Ovary (tissue), 10 donors: ENCODE data around the gene KDM3A. TPM values are rescaled to one million over a fixed set of nuclear protein-coding genes. Genes with fewer than 3 reads are reported as not detected.

Experiments used
- DNase-seq, 5 donors: peaks; one replicate each; pipeline ENCODE4 v3.0.0-alpha.2; 2019 to 2020
- H3K27ac ChIP-seq, 2 donors: fragments of 200-600 bp; one replicate each; pipeline versions ENCODE4 v1.5.1 to v1.8.0; 2019 to 2022
- H3K27me3 ChIP-seq: fragments of 200-600 bp; one replicate; pipeline ENCODE4 v1.8.0; 2022
- H3K36me3 ChIP-seq: fragments of 200-600 bp; sonication (generic); one replicate; pipeline ENCODE4 v1.5.1; 2019
- H3K4me1 ChIP-seq: one replicate; pipeline ENCODE4 v1.8.1; 2013; ENCODE audit warnings: mild to moderate bottlenecking, moderate library complexity; ENCODE audit not compliant: insufficient read depth
- H3K4me3 ChIP-seq: fragments of 200-600 bp; sonication (generic); one replicate; pipeline ENCODE4 v1.5.1; 2017
- H3K9me3 ChIP-seq, 2 donors: fragments of 200-600 bp in 1 of 2; sonication (generic) in 1 of 2; one replicate each; pipeline versions ENCODE4 v1.5.1 to v1.8.1; 2013 to 2019; ENCODE audit warnings: mild to moderate bottlenecking in 1 of 2, moderate library complexity in 1 of 2
- EP300 ChIP-seq: sonication (generic); formaldehyde crosslinking; IDR thresholded peaks from one replicate; pipeline ENCODE4 v1.6.1; 2017; ENCODE audit warnings: antibody characterized with exemption
- POLR2A ChIP-seq: fragments of 450-650 bp; IDR thresholded peaks from one replicate; pipeline ENCODE4 v1.6.1; 2017; ENCODE audit warnings: antibody characterized with exemption, mild to moderate bottlenecking, moderate library complexity
- WGBS, 3 donors: extraction: QIAGEN DNeasy Blood & Tissue Kit in 1 of 3; methylation state at CpG; one replicate each; pipeline versions ENCODE4 v1.1.5 to v1.1.7; 2013 to 2017; 5-methylcytosine and 5-hydroxymethylcytosine counted together
- intact Hi-C, 4 donors: fragments of 100-400 bp; cut with DNase I; formaldehyde crosslinking; loops; one replicate each; pipeline versions ENCODE4 v1.11.0 to v1.15.1; 2022 to 2023
- long read RNA-seq, 3 donors: library from polyadenylated mRNA in 2 of 3; unstranded in 2 of 3; transcript quantifications; one replicate each; pipeline ENCODE4 v2.0.0 and lab custom pipeline, GENCODE V29; 2021 to 2026
- polyA plus RNA-seq, 2 donors: library from polyadenylated mRNA; stranded (reverse); fragments of 200-250 nt in 1 of 2; fragments of 350-450 nt in 1 of 2; fragmentation: Illumina TruSeq in 1 of 2; extraction: RNeasy Lipid Tissue Mini Kit (QIAGEN cat#74804) in 1 of 2; gene quantifications; one replicate each; pipeline ENCODE4 v1.2.3, GENCODE V29; 2013 to 2014
- total RNA-seq, 7 donors: library from RNA; depleted of rRNA in 2 of 7; stranded (reverse); fragments of >200 nt in 2 of 7; fragmentation: NEBNext Ultra II Directional in 3 of 7; extraction: Animal tissue kit (Norgen Biotek cat#: 25700) in 3 of 7; gene quantifications; one replicate each; pipeline versions ENCODE4 v1.1.0 to v1.2.4, GENCODE V29; 2016 to 2023
- TF ChIP-seq, protein P1 (sequence below), 3 donors: fragments of 450-650 bp in 2 of 3; fragments of 200-600 bp in 1 of 3; IDR thresholded peaks; one replicate each; pipeline versions ENCODE4 v1.5.1 to v1.8.0; 2016 to 2022; ENCODE audit warnings: antibody characterized with exemption in 3 of 3, mild to moderate bottlenecking in 1 of 3
- donor health status: DM: no; HTN: no; CAD: no; lungs with moderate emphysema.
- donor health status: DM: no; HTN: no; CAD: no.
- donor health status: Bipolar disorder and iron deficiency.
- donor health status: DM: yes; HTN: yes; CAD: no.
- donor health status: DM: no; HTN: no; CAD: no.
- donor health status: DM: yes; HTN: yes; CAD: no.

KDM3A gene, protein sequence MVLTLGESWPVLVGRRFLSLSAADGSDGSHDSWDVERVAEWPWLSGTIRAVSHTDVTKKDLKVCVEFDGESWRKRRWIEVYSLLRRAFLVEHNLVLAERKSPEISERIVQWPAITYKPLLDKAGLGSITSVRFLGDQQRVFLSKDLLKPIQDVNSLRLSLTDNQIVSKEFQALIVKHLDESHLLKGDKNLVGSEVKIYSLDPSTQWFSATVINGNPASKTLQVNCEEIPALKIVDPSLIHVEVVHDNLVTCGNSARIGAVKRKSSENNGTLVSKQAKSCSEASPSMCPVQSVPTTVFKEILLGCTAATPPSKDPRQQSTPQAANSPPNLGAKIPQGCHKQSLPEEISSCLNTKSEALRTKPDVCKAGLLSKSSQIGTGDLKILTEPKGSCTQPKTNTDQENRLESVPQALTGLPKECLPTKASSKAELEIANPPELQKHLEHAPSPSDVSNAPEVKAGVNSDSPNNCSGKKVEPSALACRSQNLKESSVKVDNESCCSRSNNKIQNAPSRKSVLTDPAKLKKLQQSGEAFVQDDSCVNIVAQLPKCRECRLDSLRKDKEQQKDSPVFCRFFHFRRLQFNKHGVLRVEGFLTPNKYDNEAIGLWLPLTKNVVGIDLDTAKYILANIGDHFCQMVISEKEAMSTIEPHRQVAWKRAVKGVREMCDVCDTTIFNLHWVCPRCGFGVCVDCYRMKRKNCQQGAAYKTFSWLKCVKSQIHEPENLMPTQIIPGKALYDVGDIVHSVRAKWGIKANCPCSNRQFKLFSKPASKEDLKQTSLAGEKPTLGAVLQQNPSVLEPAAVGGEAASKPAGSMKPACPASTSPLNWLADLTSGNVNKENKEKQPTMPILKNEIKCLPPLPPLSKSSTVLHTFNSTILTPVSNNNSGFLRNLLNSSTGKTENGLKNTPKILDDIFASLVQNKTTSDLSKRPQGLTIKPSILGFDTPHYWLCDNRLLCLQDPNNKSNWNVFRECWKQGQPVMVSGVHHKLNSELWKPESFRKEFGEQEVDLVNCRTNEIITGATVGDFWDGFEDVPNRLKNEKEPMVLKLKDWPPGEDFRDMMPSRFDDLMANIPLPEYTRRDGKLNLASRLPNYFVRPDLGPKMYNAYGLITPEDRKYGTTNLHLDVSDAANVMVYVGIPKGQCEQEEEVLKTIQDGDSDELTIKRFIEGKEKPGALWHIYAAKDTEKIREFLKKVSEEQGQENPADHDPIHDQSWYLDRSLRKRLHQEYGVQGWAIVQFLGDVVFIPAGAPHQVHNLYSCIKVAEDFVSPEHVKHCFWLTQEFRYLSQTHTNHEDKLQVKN (N-terminal part only)
- total RNA-seq, result 10 to 100 TPM; 31.7 to 53.0 (median 40.8) TPM
- 10 to 100 TPM; 23.3 to 58.4 TPM for polyA plus RNA-seq
- long read RNA-seq, donor 1, partial matches to known transcripts, result 16 of 17 reads
- long read RNA-seq, donor 1, other reads (novel, unspliced or antisense), result 1 of 17 reads
- long read RNA-seq, donor 2, full-length matches to known transcripts, result 7 of 57 reads
- long read RNA-seq, donor 2, partial matches to known transcripts, result 50 of 57 reads
- long read RNA-seq, donor 2, other reads (novel, unspliced or antisense), result 0 of 57 reads
- long read RNA-seq, donor 3, full-length matches to known transcripts, result 22 of 37 reads
- long read RNA-seq, donor 3, partial matches to known transcripts, result 11 of 37 reads
- long read RNA-seq, donor 3, other reads (novel, unspliced or antisense), result 4 of 37 reads

DNA sequence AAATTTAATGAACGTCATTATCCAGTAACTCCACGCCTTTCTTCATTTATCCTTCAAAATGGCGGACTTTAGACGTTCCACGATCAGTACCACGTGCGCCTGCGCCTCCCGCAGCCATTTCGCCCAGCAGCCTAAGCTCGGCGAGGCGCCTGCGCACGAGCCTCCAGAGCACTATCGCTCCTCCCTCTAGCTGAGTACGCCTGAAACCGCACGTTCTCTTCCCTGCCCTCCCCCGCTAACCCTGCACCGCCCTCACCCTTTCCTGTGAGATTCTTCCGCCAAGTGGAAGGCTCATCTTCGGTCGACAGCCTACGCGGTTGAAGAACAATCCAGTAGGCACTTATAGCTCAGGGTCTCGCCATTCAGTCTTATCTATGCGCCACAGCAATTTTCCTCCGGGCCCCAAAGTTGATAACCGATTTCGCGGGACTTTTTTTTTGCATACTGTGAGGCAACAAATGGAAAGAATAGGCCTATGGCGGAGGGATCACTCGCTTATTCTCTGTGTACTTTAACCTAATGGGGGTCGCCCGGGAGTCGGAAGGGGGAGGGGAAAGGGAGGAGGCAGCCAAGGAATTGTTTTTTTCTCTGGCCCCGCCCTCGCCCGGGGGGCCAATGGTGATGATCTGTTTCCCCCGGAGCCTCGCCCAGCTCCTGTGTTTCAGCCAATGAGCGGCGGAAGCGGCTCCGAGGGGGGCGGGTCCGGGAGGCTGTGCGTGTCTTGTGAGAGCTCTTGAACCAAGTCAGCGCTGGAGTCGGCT is at the start of gene KDM3A:
TSS of gene KDM3A (plus strand) at position 741 of the 761 bp plus-strand sequence. CDS start 677 bp downstream, outside the sequence.
- intact Hi-C loops, result loop anchor here in 3 of 4 donors (5.0 to 10.0 kb wide), 4 partner anchors 121 to 244 kb away; partner anchors contain the start of genes CHMP3 (in 3 of the 3), RNF103 (in 2 of the 3), IMMT (in 1 of the 3) and MRPL35 (in 1 of the 3)
- WGBS, 3 donors, result 1 to 2% (median 1%) methylated on average over 51 of the region's 51 CpGs
- H3K9me3 ChIP-seq, result no peaks in the 10 kb centered on the region
- peaks cover 10% of the 10 kb centered on the region for H3K4me1 ChIP-seq
- TF ChIP-seq POLR2A (peak; percentile 86), EP300 (no peak)
- TF ChIP-seq, protein P1, sequence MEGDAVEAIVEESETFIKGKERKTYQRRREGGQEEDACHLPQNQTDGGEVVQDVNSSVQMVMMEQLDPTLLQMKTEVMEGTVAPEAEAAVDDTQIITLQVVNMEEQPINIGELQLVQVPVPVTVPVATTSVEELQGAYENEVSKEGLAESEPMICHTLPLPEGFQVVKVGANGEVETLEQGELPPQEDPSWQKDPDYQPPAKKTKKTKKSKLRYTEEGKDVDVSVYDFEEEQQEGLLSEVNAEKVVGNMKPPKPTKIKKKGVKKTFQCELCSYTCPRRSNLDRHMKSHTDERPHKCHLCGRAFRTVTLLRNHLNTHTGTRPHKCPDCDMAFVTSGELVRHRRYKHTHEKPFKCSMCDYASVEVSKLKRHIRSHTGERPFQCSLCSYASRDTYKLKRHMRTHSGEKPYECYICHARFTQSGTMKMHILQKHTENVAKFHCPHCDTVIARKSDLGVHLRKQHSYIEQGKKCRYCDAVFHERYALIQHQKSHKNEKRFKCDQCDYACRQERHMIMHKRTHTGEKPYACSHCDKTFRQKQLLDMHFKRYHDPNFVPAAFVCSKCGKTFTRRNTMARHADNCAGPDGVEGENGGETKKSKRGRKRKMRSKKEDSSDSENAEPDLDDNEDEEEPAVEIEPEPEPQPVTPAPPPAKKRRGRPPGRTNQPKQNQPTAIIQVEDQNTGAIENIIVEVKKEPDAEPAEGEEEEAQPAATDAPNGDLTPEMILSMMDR (IDR thresholded peaks at IDR 0.05), result peak in 1 of 3 donors; percentile 18
- peak within 1 kb of the TSS; percentile 93 to 97 for H3K27ac ChIP-seq
- peak within 1 kb of the TSS; percentile 68 for H3K4me3 ChIP-seq
- DNase-seq, result peak; percentile 99 to 100 (median 99)
- no peaks in the 10 kb centered on the region for H3K36me3 ChIP-seq
- no peaks in the 10 kb centered on the region for H3K27me3 ChIP-seq

DNA sequence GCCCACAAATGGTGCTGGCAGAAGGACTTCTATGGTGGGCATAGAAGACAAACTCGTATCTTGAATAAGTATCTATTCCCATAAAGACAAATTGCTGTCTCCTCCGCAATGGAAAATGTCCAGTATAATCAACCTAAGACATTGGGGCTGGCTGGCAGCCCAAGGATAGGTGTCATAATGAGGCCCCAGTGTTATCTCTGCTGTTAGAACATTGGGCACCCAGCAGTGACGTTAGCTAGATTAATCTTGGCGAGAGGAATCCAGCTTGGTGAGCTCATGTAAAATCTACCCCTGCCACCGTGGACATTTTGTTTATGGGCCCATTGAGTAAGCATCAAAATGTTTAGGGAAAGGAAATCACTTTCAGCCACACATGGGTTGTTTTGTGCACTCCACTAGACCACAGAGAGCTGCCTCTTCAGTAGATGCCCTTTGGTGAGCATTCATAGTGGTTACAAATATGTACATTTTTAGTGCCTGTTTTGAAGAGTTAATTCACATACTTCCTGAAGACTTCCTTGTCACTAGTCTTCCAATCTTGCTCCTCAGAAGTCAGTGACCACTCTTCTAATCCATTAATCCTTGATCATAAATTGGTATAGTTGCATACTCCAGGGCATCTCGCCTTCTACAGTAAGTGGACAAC is 48.2 kb upstream of the KDM3A start:
- H3K4me1 ChIP-seq, result no peaks in the 10 kb centered on the region
- no peak overlapping the region for H3K27ac ChIP-seq
- no peaks in the 10 kb centered on the region for H3K27me3 ChIP-seq
- no peak for DNase-seq
- TF ChIP-seq, protein P1 (IDR thresholded peaks at IDR 0.05), result no peak
- TF ChIP-seq POLR2A (no peak), EP300 (no peak)
- intact Hi-C loops, result no loop called here
- H3K36me3 ChIP-seq, result no peaks in the 10 kb centered on the region
- no peak overlapping the region for H3K4me3 ChIP-seq
- no peaks in the 10 kb centered on the region for H3K9me3 ChIP-seq
- 76 to 81% (median 78%) methylated on average over 6 of the region's 6 CpGs for WGBS, 3 donors

DNA sequence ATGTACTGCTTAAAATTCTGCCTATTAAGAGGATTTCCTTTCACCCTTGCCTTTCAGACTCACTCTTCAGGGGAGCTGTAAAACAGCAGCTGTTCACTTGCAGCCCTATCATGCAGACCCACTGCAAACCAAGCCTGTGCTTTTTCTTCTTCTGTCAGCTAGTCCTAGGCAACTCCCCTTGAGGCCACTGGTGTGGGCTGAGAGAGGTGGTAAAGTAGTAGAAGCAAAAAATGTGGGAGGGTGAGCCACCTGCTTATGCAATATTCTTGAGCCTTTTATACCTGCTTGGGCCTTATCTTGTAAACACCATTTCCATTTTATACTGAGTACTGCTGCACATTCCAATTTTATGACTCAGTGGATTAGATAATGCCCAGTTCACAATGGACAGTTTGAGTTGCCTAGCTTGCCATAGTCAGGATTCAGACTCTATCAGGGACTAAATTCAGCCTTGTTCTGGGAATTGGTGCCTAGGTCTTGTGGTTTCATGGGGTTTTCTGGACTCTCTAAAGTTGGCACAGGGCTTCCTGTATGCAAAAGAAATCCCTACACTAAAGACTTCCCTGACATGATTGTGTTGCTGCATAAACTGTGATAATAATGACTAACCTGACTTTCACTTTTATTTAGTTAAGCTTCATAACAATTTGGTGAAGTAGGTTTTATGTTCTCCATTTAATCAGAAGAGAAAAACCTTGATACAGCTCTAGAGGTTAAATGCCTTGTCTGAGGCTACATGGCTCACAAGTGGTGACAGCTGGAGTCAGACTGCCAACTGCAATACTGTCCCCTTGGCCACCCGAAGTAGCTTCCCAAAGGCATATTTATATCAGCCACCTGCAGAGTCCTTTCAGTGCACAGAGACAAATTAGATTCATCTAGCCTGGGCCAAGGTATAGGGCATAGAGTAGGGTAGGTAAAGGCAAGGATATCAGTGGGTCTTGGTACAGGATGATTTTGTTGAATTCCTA is 47.4 kb upstream of the KDM3A start:
- intact Hi-C loops, result no loop called here
- no peak for DNase-seq
- no peak overlapping the region for H3K27ac ChIP-seq
- no peaks in the 10 kb centered on the region for H3K27me3 ChIP-seq
- H3K4me3 ChIP-seq, result no peak overlapping the region
- no peaks in the 10 kb centered on the region for H3K36me3 ChIP-seq
- no peaks in the 10 kb centered on the region for H3K4me1 ChIP-seq
- 47 to 59% (median 55%) methylated on average over 1 of the region's 1 CpG for WGBS, 3 donors
- no peaks in the 10 kb centered on the region for H3K9me3 ChIP-seq
- TF ChIP-seq POLR2A (no peak), EP300 (no peak)
- TF ChIP-seq, protein P1 (IDR thresholded peaks at IDR 0.05), result no peak
